Activated CD4-positive, CD25-positive, alpha-beta regulatory T cell treated with anti-CD3 and anti-CD28 coated beads, Interleukin-2, amount 50 U/mL, for 72 hours (primary cell): ENCODE measurements around the gene CEP162.
"Not testable (repeated sequence)": the region's sequence is repeated elsewhere in the genome, so short reads cannot be mapped to it uniquely, and the experiment has no call there.

Experiments
- DNase-seq: peaks from one replicate; pipeline ENCODE4 v3.0.0; 2021

Gene CEP162

DNA sequence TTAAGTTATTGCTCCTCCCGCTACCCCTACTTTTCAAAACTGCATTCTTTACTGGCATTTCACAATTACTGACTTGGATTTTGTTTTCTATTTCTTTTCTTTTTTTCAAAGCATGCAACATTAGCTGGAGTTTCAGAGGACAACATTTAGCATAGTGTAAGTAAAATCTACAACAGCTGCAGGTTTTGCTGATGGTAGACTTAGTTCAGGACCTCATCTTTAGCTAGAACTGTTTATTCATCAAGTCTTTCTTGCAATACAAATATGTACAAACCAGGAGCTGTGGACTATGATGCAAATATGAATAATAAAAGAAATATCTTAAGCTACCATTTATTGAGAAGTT is 728 bp upstream of the CEP162 start:
- DNase-seq, result no peak

GRCh38 chr6:84227044-84227433 is 404 bp downstream of the CEP162 start:
- DNase-seq, result no peak

- DNase-seq, result no peak
Observed at GRCh38 chr6:84224251-84224650, 3.2 kb downstream of the CEP162 start.

GRCh38 chr6:84223608-84224007 is 3.8 kb downstream of the CEP162 start:
- DNase-seq, result not testable (repeated sequence)

GRCh38 chr6:84222426-84222825 is 5.0 kb downstream of the CEP162 start:
- no peak for DNase-seq

DNA sequence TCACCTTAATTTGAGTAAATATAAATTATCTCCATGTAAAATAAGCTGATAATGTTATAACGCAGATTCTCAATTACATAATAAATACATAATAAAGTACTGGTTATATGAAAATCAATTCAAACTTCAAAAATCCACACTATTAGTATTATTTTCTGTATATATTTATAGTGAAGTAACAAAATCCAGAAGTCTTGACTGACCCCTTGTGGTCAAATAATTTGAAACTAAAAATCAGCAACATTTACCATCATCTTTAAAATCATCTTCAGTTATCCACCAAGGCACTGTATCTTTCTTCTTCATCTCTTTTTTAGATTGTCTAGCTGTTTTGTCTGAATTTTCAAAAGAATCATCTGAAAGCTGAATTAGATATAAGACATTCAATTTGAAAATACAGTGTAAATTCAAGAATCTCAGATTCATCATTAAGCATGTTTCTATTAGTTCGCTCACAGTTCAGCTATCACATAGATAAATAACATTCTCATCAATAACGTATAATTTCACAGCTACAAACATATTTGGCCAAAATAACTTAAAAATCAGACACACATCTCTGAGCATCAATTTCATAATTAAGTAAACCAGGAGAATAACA is 6.5 kb downstream of the CEP162 start:
- DNase-seq, result no peak

GRCh38 chr6:84218091-84218490 is 9.4 kb downstream of the CEP162 start:
- DNase-seq, result no peak

DNA sequence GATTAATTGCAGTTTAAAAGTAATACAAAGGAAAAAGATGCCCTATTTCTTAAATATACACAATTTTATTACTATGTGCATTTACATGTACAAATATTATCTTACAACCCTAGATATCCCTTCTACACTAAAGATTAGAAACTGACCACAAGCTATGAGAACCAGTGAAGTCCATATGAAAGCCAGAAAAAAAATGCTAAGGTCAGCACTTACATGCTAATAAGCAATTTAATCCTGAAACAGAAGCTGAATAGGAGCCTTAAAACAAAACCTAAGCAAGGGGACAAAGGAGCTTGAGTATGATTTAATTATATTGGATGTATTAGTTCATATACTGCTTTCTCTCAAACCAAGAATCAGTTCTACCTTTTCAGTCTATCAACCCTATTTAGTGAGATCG is 14.2 kb downstream of the CEP162 start:
- DNase-seq, result no peak

- DNase-seq, result no peak
Observed at GRCh38 chr6:84204011-84204410, 23.4 kb downstream of the CEP162 start.

DNA sequence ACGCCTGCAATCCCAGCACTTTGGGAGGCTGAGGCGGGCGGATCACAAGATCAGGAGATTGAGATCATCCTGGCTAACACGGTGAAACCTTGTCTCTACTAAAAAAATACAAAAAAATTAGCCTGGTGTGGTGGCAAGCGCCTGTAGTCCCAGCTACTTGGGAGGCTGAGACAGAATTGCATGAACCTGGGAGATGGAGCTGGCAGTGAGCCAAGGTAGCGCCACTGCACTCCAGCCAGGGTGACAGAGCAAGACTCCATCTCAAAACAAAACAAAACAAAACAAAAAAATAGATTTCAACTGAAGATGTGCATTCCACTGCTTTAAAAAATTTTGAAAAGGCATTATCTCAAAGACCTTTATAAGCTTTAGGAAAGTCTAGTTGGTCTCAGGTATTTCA is 27.5 kb downstream of the CEP162 start:
- DNase-seq, result not testable (repeated sequence)

DNA sequence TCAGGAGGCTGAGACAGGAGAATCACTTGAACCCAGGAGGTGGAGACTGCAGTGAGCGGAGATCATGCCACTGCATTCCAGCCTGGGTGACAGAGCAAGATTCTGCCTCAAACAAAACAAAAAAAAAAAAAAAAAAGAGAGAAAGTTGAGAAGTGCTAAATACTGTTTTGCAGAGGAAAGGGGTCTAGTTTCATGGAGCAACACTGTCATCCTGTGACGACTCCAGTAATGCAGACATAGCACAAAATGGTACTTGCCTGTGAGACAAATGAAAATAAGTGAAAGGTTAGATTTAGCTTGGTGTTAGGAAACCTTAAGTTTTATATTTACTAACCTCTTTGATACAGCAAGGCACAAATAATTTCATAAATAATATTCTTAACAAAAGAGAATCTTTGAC is 29.7 kb downstream of the CEP162 start:
- DNase-seq, result no peak

GRCh38 chr6:84193114-84193708 is 34.2 kb downstream of the CEP162 start:
- no peak for DNase-seq

- DNase-seq, result no peak
Observed at GRCh38 chr6:84191802-84192201, 35.6 kb downstream of the CEP162 start.

DNA sequence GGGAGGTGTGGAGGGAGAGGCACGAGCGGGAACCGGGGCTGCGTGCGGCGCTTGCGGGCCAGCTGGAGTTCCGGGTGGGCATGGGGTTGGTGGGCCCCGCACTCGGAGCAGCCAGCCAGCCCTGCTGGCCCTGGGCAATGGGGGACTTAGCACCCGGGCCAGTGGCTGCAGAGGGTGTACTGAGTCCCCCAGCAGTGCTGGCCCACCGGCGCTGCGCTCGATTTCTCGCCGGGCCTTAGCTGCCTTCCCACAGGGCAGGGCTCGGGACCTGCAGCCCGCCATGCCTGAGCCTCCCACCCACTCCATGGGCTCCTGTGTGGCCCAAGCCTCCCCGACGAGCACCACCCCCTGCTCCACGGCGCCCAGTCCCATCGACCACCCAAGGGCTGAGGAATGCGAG is 38.1 kb downstream of the CEP162 start:
- not testable (repeated sequence) for DNase-seq

- no peak for DNase-seq
Observed at GRCh38 chr6:84183430-84183829, 44.0 kb downstream of the CEP162 start.

GRCh38 chr6:84182001-84182400 is 45.4 kb downstream of the CEP162 start:
- no peak for DNase-seq

DNA sequence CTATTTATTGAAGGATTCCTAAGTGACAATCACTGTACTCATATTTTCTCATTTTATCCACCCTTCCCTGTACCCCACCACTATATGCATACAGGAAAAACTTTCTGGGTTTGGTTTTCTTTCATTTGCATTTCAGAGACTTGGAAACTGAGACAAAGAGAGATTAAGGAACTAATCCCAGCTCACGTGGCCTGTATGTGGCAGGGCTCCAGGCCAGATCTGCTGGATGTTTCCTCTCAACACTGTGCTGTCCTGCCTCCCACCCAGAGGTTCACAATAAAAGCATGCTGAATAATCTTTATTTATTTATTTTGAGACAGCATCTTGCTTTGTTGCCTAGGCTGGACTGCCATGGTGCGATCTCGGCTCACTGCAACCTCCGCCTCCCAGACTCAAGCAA is 50.2 kb downstream of the CEP162 start:
- DNase-seq, result no peak

GRCh38 chr6:84172574-84172973 is 54.9 kb downstream of the CEP162 start:
- no peak for DNase-seq

GRCh38 chr6:84172080-84172479 is 55.4 kb downstream of the CEP162 start:
- no peak for DNase-seq

- DNase-seq, result no peak
Observed at GRCh38 chr6:84167457-84167856, 60.0 kb downstream of the CEP162 start.

GRCh38 chr6:84166395-84166794 is 61.0 kb downstream of the CEP162 start:
- no peak for DNase-seq

- not testable (repeated sequence) for DNase-seq
Observed at GRCh38 chr6:84164328-84164727, 63.1 kb downstream of the CEP162 start.

- no peak for DNase-seq
Observed at GRCh38 chr6:84161190-84161589, 66.3 kb downstream of the CEP162 start.

DNA sequence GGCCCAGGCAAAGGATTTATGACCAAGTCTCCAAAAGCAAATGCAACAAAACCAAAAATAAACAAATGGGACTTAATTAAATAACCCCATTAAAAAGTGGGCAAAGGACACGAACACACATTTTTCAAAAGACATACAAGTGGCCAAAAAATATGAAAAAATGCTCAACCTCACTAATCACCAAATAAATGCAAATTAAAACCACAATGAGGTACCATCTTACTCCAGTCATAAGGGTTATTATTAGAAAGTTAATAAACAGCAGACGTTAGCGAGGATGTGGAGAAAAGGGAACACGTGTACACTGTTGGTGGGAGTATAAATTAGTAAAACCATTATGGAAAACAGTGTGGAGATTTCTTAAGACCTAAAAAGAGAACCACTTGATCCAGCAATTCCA is 71.1 kb downstream of the CEP162 start:
- DNase-seq, result no peak

DNA sequence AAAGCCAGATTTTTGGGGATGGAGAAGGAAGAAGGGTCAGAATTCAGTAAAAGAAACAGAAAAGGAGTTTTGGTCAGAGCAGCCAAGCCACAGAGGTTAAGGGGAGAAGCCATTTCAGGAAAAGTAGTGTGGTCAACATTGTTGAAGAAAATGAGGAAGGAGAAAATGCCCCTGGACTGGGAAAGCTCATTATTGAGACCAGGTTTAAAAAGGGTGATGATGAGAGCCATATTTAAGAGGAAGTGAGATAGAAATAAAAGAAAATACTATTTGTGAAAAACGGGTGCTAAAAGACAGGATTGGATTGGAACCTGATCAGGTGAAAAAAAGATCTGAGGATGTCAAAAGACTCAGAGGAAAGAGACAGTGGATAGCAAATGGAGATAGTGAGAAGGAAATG is 75.8 kb downstream of the CEP162 start:
- no peak for DNase-seq
